HCT116 (cell line): Measurements from ENCODE around the gene ZNF318. TPM values are rescaled to one million over a fixed set of nuclear protein-coding genes. Genes with fewer than 3 reads are reported as not detected.

Experiments
- ATAC-seq: fragments of 200-7000 bp; cut with Tn5 transposase; 2 replicates; pipeline ENCODE4 v1.9.1; 2020; ENCODE audit warnings: mild to moderate bottlenecking, moderate library complexity
- BruUV-seq: library from RNA; stranded (reverse); fragments of 400-500 nt; replicated peaks from 2 replicates; lab custom pipeline; 2021; lab: Mats Ljungman, UMichigan
- CTCF ChIA-PET: fragments of 300-600 bp; sonication (Branson Sonifier 250); formaldehyde crosslinking; loops from one replicate; lab custom pipeline; 2021; ENCODE audit warnings: antibody characterized with exemption; lab: Charles Lee
- POLR2A ChIA-PET: fragments of 300-600, 350-600 bp; sonication (Branson Sonifier 250); formaldehyde crosslinking; loops from one replicate; lab custom pipeline; 2021; ENCODE audit warnings: antibody characterized with exemption; lab: Charles Lee
- RAD21 ChIA-PET, 2 experiments: fragments of 300-600 bp; sonication (Branson Sonifier 250); formaldehyde crosslinking; loops; one replicate each; lab custom pipeline; 2023; ENCODE audit warnings: low total read pairs in 2 of 2; ENCODE audit not compliant: uncharacterized antibody in 2 of 2, unreplicated experiment in 2 of 2, low non-redundant PET in 1 of 2; lab: Charles Lee
- DNase-seq: peaks from one replicate; pipeline ENCODE4 v3.0.0-alpha.2; 2010; ENCODE audit warnings: low read depth, low spot score
- H2AFZ ChIP-seq: fragments of 200-600 bp; shearing (Covaris generic), sonication (generic); 2 replicates; pipeline ENCODE4 v1.6.1; 2017; ENCODE audit warnings: low read depth, mixed run types, mixed read lengths, antibody characterized with exemption, low read length; ENCODE audit not compliant: poor library complexity, severe bottlenecking
- H3K27ac ChIP-seq: 2 replicates; pipeline ENCODE4 v1.5.1; 2012; ENCODE audit warnings: low read depth, low read length
- H3K27me3 ChIP-seq: fragments of 200-600 bp; sonication (generic); 2 replicates; pipeline ENCODE4 v1.6.1; 2016; ENCODE audit warnings: mixed run types, low read length, mixed read lengths; ENCODE audit not compliant: insufficient read depth
- H3K36me3 ChIP-seq, 2 experiments: fragments of 200-500 bp in 1 of 2; fragments of 200-600 bp in 1 of 2; sonication (Bioruptor generic) in 1 of 2; sonication (generic) in 1 of 2; 2 replicates each; pipeline versions ENCODE4 v1.5.1 to v1.6.1; 2014 to 2016; ENCODE audit warnings: low read length in 2 of 2, inconsistent platforms in 1 of 2, mixed read lengths in 1 of 2, mixed run types in 1 of 2; ENCODE audit not compliant: insufficient read depth in 2 of 2, control insufficient read depth in 1 of 2
- H3K4me1 ChIP-seq, 2 experiments: fragments of 200-600 bp in 1 of 2; sonication (generic) in 1 of 2; 2 replicates each; pipeline versions ENCODE4 v1.5.1 to v1.6.1; 2012 to 2017; ENCODE audit warnings: low read length in 2 of 2, inconsistent platforms in 1 of 2, mild to moderate bottlenecking in 1 of 2, mixed read lengths in 1 of 2, mixed run types in 1 of 2, moderate library complexity in 1 of 2; ENCODE audit not compliant: insufficient read depth in 2 of 2, control insufficient read depth in 1 of 2
- H3K4me2 ChIP-seq: fragments of 200-600 bp; sonication (generic); 2 replicates; pipeline ENCODE4 v1.6.1; 2017; ENCODE audit warnings: mixed run types, low read length, mixed read lengths
- H3K4me3 ChIP-seq, 2 experiments: fragments of 200-600 bp in 1 of 2; sonication (generic) in 1 of 2; replicated peaks in 1 of 2; 2 replicates each; pipeline ENCODE4 v1.5.1; 2011 to 2016; ENCODE audit warnings: low read length in 2 of 2, control low read depth in 1 of 2, low read depth in 1 of 2, mild to moderate bottlenecking in 1 of 2, mixed read lengths in 1 of 2, mixed run types in 1 of 2
- H3K79me2 ChIP-seq: fragments of 200-600 bp; sonication (generic); 2 replicates; pipeline ENCODE4 v1.6.1; 2017; ENCODE audit warnings: mild to moderate bottlenecking, mixed run types, low read length, moderate library complexity, mixed read lengths; ENCODE audit not compliant: insufficient read depth
- H3K9ac ChIP-seq: fragments of 200-600 bp; sonication (generic); 2 replicates; pipeline ENCODE4 v1.6.1; 2016; ENCODE audit warnings: low read length, mixed read lengths
- H3K9me2 ChIP-seq: fragments of 200-600 bp; sonication (generic), shearing (Covaris generic); 2 replicates; pipeline ENCODE4 v1.6.1; 2017; ENCODE audit warnings: mixed run types, mild to moderate bottlenecking, moderate library complexity; ENCODE audit not compliant: insufficient read depth
- H3K9me3 ChIP-seq, 2 experiments: fragments of 200-500 bp in 1 of 2; fragments of 200-600 bp in 1 of 2; sonication (Bioruptor generic) in 1 of 2; sonication (generic) in 1 of 2; 2 replicates each; pipeline ENCODE4 v1.6.1; 2014 to 2017; ENCODE audit warnings: low read length in 2 of 2, mixed read lengths in 2 of 2, inconsistent platforms in 1 of 2, low read depth in 1 of 2, mild to moderate bottlenecking in 1 of 2, mixed run types in 1 of 2, moderate library complexity in 1 of 2; ENCODE audit not compliant: control insufficient read depth in 1 of 2, insufficient read depth in 1 of 2
- H4K20me1 ChIP-seq: fragments of 200-600 bp; sonication (generic), shearing (Covaris generic); 2 replicates; pipeline ENCODE4 v1.6.1; 2017; ENCODE audit warnings: mixed run types, mild to moderate bottlenecking, moderate library complexity; ENCODE audit not compliant: insufficient read depth
- ATF3 ChIP-seq: IDR thresholded peaks from 2 replicates; pipeline ENCODE4 v1.6.1; 2012
- CBX3 ChIP-seq: IDR thresholded peaks from 2 replicates; pipeline ENCODE4 v1.6.1; 2012; ENCODE audit warnings: low read depth
- CEBPB ChIP-seq: IDR thresholded peaks from 2 replicates; pipeline ENCODE4 v1.6.1; 2012; ENCODE audit warnings: low read depth
- ELF1 ChIP-seq: IDR thresholded peaks from 2 replicates; pipeline ENCODE4 v1.6.1; 2012; ENCODE audit warnings: low read depth, borderline replicate concordance
- JUND ChIP-seq: IDR thresholded peaks from 2 replicates; pipeline ENCODE4 v1.6.1; 2012
- REST ChIP-seq: IDR thresholded peaks from 2 replicates; pipeline ENCODE4 v1.6.1; 2012; ENCODE audit warnings: low read depth
- SP1 ChIP-seq: IDR thresholded peaks from 2 replicates; pipeline ENCODE4 v1.6.1; 2012; ENCODE audit warnings: low read depth
- YY1 ChIP-seq: IDR thresholded peaks from 2 replicates; pipeline ENCODE4 v1.6.1; 2011; ENCODE audit warnings: low read length, low read depth, moderate library complexity, mild to moderate bottlenecking; ENCODE audit not compliant: insufficient replicate concordance; ENCODE audit errors: extremely low read depth
- ZNF274 ChIP-seq: fragments of 200-500 bp; sonication (Bioruptor generic); IDR thresholded peaks from 2 replicates; pipeline ENCODE4 v1.6.1; 2014; ENCODE audit warnings: mild to moderate bottlenecking, low read depth, low read length, inconsistent platforms
- intact Hi-C: fragments of 100-400 bp; cut with micrococcal nuclease; formaldehyde crosslinking; loops from 2 replicates; pipeline ENCODE4 v1.10.0; 2022
- total RNA-seq: library from RNA; stranded (reverse); gene quantifications from one replicate; pipeline ENCODE4 v1.2.1, GENCODE V29; 2021; ENCODE audit not compliant: unreplicated experiment

ZNF318 gene
- total RNA-seq, 1 experiment from 2014 or later: 15.2 TPM

GRCh38 chr6:43359381-43359780 lies 10.1 kb downstream of the ZNF318 start:
- no TSS peak for BruUV-seq
- ATAC-seq: no peak
- POLR2A ChIA-PET: no interaction called here

More at GRCh38 chr6:43359381-43359780, 10.1 kb downstream of the ZNF318 start:
- Histone ChIP-seq H3K4me1 (no peaks in the 10 kb centered on the region), H3K36me3 (peaks cover 15 to 27% of the 10 kb centered on the region in 2 experiments; a peak in 3 of 4 replicates), H3K4me3 (no peak overlapping the region), H3K9ac (no peak overlapping the region), H4K20me1 (no peaks in the 10 kb centered on the region), H2AFZ (no peak overlapping the region), H3K9me2 (no peaks in the 10 kb centered on the region), H3K27ac (no peak overlapping the region), H3K79me2 (no peaks in the 10 kb centered on the region), H3K27me3 (no peaks in the 10 kb centered on the region), H3K4me2 (no peak overlapping the region), H3K9me3 (no peaks in the 10 kb centered on the region)
- intact Hi-C loops: no loop called here
- TF ChIP-seq ZNF274 (no peak), ATF3 (no peak), CEBPB (no peak), YY1 (no peak), ELF1 (no peak), REST (no peak), SP1 (no peak), CBX3 (no peak), JUND (no peak)
- RAD21 ChIA-PET: no interaction called here
- no peak for DNase-seq
- CTCF ChIA-PET: no interaction called here
